GM18868 (cell line): ENCODE data around the gene ARHGAP6.
"Not testable (repeated sequence)": the region's sequence is repeated elsewhere in the genome, so short reads cannot be mapped to it uniquely, and the experiment has no call there.

ENCODE experiments used
- ATAC-seq: cut with Tn5 transposase; IDR thresholded peaks from one replicate; pipeline ENCODE4 v1.9.1; 2021; ENCODE audit warnings: mild to moderate bottlenecking, moderate library complexity; ENCODE audit not compliant: unreplicated experiment

Gene ARHGAP6

DNA sequence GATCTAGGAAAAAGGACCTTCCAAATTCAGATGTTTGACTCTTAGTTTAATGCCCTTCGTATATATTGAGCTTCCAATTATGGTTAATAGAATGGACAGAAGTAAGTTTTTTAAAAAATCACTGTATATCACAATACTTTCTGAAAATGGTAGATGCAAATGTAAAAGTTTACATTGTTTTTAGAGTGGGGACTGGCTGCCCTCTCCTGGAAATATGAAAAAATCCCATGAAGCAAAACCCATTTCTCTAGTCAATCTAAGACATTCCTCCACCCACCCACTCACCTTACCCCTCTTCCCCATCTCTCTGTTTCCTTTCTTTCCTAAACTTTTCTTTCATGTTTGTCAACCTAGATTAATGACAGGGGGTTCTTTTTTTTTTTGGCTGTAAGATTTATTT lies 134.5 kb downstream of the ARHGAP6 start:
- ATAC-seq: no peak

DNA sequence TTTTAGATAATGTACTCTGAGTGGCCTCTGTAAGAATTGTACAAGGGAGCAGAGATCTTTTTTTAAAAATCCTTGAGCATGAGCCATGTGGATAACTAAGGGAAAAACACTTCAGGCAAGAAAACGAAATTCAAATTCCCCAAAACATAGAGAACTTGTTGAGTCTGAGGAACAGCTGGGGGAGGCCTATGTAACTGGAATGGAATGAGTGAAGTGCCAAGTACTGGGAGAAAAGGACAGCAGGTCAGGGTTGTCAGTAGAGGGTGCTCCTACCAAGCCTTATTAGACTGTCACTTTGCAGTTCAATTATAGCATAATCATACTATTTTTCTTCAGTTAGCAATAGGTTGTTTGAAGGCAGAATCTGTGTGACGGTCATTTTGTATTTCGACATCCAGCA lies 135.1 kb downstream of the ARHGAP6 start:
- ATAC-seq: no peak

DNA sequence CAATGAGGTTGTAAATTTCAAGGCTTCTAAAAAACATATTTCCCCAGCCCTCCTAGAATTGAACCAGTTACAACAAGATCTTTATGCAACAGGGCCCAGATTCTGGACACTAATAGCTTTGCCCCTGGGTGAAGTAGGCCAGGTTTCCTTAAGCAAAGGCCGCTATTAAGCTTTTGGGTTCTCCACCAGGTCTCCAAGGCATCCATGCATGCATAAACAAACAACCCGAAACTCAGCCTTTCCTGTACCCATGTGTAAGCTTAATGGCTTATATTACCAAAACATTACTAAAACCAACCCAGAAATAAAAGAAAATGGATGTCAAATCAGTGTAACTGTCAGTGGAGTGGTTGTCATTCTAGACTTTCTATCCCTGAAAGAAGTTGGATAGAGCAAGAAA lies 137.1 kb downstream of the ARHGAP6 start:
- no peak for ATAC-seq

DNA sequence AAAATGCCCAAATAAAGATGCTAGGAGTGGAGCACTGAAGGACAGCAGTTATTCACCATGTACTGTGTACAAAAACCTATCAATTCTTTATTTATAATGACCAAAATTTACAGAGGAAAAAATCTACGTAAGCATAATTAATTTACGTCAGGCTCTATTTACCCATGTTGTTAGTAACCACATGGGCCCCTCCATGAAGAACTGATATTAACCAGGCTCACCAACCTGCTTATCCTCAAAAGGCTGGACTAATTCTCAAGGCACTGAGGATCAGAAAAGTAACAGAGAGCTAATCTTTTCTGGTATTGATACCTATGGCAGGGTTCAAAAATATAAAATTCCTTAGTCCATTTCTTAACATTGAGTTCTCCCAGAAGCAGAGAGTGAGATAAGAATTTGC lies 140.0 kb downstream of the ARHGAP6 start:
- ATAC-seq: no peak

DNA sequence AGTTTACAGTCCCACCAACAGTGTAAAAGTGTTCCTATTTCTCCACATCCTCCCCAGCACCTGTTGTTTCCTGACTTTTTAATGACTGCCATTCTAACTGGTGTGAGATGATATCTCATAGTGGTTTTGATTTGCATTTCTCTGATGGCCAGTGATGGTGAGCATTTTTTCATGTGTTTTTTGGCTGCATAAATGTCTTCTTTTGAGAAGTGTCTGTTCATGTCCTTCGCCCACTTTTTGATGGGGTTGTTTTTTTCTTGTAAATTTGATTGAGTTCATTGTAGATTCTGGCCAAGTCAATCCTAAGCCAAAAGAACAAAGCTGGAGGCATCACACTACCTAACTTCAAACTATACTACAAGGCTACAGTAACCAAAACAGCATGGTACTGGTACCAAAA lies 146.5 kb downstream of the ARHGAP6 start:
- ATAC-seq: not testable (repeated sequence)

DNA sequence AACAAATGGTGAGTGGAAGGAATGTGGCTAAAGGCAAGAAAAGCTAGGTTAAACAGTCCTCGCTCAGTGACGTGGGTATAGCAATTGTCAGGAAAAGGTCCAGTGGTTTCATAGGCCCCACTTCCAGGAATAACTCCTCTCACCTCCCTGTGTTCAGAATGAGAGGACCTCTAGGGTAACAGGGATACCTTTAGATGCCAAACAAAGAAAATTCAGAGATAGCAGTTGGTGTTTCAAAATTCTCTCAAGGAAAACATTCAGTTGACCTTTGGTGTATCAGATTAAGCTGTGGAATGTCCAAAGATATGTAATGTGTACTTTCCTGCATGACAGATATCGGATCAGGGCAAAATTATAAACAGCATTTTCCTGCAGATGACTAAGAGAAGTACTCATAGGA lies 155.9 kb downstream of the ARHGAP6 start:
- ATAC-seq: no peak

DNA sequence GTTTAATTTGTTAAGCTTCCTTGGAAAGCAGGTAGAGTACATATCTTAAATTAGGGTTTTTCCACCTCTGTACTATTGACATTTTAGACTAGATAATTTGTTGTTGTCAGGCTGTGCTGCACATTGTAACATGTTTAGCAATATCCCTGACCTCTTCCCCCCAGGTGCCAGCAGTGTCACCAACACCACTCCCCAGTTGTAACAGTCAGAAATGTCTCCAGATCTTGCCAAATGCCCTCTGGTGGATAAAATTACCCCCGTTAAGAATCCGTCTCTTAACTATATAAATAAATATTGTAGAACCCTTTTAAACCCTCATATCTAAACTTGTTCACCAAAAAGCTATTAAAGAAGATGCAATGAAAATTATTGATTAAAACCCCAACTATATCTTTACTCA lies 161.5 kb downstream of the ARHGAP6 start:
- ATAC-seq: no peak

DNA sequence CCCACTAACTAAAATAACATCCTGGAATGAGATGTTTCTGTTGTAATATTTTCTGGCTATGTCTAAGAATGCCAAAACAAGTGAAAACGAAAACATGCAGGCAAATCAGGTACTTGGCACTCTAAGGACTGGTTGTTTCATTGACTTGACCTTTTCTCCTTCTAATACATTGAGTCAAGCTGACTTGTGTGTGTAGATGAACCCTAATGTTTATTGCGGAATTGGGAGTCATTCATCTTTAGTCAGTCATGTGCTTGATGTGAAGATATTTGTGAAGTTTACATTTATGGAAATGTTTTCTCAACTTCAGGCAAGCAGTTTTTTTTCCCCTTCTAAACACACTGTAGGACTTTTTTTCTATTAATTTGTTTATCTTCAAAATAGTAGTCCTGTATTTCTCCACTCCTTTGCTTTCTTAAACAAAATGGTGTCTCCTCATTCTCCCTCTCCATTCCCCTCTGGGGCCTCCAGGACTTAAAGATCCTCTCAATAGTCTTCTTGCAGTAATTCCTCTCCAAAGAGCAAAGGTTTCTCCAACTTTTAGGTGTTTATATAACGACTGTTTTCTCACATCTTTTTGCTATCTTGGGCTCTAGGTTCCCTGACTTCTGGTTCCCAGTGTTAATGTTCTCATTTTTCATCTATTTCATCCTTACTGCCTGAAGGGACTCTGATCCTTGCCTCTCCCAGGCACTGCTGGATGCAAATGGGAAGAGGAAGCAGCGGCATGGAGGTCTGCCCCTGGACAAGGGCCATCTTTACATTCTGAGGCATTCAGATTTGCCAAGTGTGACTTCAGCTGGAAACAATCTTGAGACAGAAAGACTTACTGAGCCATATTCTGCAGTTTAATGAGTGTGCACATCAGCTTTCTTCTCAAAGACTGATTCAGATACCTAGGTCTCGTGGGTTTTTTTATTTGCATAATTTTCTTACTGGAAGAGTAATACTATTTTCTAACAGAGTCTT lies 166.4 kb downstream of the ARHGAP6 start:
- no peak for ATAC-seq

DNA sequence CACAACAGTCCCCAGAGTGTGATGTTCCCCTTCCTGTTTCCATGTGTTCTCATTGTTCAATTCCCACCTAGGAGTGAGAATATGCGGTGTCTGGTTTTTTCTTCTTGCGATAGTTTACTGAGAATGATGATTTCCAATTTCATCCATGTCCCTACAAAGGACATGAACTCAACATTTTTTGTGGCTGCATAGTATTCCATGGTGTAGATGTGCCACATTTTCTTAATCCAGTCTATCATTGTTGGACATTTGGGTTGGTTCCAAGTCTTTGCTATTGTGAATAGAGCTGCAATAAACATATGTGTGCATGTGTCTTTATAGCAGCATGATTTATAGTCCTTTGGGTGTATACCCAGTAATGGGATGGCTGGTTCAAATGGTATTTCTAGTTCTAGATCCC lies 174.3 kb downstream of the ARHGAP6 start:
- not testable (repeated sequence) for ATAC-seq

DNA sequence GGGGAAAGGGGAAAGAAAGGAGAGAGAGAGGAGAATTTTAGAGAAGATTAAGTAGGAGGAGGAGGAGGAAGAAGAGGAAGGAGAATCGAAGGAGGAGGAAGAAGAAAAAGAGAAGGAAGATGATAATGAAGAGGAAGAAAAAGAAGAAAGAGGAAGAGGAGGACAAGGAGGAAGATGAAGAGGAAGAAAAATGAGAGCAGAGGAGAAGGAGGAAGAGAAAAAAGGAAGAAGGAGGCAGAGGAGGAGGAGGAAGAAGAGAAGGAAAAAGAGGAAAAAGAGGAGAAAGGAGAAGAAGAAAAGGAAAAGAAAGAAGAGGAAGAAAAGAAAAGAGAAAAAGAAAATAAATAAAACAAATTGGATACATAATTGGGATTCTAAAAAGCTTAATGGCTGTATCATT lies 181.4 kb downstream of the ARHGAP6 start:
- ATAC-seq: no peak

DNA sequence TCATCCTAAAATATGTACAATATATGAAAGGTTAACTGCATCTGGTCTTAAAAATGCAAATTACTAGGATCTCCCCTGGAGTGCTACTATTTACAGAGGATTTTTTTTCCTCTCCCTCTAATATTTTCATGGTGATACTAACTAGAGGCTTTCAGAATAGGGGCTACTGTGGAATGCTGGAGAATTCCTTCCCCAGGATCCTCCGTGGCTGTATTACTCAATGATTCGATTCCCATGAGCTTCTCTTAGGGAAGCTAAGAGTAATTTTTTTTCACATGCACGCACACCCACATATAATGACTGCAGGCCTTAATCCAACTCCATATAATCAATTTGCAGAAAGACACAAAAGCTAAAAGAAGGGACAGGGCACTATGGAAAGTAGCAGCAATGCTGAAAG lies 184.7 kb downstream of the ARHGAP6 start:
- no peak for ATAC-seq

DNA sequence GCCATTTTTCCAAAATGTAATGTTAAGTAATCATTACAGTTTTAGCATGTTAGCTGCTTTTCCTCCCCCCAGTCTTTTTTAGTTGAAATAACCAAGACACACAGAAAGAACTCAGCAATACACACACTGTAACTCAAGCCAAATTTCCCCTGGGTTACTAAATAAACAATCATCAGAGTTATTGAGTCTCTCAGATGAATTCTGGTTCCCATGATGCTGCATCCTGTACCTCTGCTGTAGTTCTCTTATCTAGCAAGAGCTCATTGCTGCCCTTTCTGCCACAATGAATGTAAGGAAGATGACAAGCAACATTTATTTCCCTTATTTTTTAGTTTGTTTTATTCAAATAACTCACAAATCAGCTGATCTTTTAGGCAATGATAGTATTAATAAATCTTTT lies 185.1 kb downstream of the ARHGAP6 start:
- ATAC-seq: no peak

DNA sequence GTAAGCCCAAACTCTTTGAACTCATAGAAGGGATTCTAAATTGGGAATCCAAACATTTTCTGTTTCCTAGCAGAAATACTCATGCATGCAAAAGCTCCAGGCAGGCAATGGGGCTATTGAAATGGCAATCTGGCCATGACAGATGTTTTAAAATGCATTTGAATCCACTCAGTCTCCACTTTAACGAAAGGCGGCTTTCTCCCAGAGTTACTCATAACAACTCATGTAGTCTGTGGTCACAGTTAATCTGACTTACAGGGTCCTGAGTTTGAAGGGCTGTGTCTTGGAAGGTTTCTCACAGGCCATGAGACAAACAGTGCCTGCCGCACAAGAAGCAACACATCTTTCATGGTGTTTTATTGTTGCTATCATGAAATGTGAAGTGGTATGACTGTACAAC lies 186.8 kb downstream of the ARHGAP6 start:
- no peak for ATAC-seq

DNA sequence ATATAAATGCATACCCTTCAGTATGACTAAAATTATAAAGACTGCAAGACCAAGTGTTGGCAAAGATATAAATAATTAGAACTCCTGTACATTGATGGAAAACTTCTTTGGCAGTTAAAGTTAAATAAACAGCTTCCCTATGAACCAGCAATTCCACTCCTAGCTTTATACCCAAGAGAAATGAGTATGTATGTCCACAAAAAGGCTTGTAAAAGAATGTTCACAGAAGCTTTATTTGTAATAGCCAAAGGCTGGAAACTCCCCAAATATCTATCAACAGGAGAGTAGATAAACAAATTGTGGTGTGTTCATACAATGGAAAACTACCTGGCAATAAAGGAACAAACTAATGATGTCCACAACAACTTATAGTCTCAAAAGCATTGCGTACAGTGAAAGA lies 187.7 kb downstream of the ARHGAP6 start:
- ATAC-seq: no peak

DNA sequence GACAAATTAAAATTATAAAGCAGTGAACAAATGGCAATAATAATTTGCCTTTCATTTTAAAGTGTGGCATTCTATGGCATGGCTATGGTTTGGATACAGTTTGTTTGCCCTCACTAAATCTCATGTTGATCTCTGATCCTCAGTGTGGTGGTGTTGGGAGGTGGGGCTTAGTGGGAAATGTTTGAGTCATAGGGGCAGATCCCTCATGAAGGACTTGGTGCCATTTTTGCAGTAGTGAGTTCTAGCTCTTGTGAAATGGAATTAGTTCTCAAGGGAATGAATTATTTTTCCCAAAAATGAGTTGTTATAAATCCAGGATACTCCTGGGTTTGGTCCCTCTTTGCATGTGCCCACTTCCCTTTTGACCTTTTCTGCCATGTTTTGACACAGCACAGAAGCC lies 191.1 kb downstream of the ARHGAP6 start:
- ATAC-seq: no peak

DNA sequence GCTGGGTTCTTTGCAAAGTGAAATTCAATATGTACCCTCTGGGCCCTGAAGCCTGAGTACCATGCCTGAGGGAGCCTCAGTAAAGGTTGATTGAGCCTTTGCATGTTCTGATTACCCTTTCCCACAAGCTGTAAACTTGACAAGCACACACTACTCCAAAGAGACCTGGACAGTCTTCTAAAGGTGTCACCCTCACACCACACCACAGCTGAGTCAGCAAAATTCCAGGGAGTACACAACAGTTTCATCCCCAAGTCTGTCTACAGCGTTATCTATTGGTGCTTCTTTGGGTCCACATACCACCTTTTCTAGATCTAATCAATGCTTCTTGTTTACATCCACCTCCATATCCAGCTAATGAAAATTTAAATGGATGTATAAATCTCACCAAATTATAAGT lies 191.7 kb downstream of the ARHGAP6 start:
- ATAC-seq: no peak

DNA sequence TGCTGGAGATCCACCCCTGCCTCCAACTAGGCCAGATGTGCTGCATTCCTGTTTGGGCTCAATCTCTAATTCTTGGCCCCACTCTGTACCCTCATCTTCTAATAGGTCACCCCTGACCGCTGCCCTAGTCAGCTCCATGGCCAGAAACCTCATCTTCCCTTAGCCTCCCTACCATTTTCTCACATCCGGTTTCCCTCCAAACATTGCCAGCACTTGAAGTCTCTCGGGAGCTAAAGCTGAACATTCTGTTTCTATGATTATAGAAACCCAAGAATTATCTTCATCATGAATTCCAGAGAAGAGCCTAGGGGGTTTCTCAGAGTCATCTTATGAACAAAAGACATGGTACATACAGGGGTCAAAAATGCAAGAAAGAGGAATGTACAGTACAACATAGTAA lies 192.8 kb downstream of the ARHGAP6 start:
- ATAC-seq: no peak

DNA sequence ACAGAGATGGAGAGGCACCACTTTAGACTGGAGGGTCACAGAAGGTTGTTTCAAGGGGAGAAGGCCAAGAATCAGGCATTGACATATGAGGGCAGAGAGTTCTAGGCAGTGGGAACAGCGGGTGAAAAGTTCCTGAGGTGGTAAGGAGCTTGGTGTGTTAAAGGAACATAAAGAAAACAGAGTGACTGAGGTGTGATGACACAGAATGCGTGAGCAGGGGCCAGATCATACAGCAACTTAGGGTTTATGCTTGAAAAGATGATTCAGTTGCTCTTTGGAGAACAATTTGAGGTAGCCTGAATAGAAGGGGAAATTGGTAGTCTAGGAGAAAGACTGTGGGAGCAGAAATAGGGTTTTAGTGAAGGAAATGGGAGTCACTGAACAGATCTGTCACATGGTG lies 193.3 kb downstream of the ARHGAP6 start:
- no peak for ATAC-seq

DNA sequence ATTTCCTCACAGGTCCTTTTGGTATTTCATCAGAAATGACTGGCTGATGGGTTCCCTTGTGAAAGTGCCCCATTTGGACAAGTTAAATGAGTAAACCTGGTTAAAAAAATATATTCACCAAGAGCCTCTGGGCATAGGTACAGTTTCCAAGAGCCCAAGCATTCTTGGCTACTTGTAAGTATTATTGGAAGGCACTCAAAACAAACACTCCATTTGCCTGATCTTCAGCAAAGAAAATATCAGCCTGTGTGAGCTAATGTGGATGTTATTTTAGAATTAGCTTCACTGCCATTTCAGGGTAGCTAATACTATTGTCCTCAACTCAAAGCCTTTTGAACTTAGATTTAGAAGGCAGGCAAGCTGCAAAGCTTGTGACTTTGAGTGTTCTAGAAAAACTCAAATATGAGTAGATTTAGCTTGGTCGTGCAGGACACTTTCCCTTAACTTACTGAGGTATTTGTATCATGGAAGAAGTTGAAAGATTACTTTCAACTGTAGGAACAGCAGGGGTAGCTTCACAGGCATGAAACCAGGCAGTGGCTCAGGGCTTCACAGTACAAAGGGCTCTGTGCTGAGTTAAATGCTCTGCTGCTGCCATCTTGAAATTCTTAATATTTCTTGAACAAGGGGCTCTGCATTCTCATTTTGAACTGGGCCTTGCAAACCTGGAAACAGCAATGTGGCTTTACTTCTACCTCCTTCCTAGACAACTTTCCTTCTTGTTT lies 195.3 kb downstream of the ARHGAP6 start:
- ATAC-seq: no peak

DNA sequence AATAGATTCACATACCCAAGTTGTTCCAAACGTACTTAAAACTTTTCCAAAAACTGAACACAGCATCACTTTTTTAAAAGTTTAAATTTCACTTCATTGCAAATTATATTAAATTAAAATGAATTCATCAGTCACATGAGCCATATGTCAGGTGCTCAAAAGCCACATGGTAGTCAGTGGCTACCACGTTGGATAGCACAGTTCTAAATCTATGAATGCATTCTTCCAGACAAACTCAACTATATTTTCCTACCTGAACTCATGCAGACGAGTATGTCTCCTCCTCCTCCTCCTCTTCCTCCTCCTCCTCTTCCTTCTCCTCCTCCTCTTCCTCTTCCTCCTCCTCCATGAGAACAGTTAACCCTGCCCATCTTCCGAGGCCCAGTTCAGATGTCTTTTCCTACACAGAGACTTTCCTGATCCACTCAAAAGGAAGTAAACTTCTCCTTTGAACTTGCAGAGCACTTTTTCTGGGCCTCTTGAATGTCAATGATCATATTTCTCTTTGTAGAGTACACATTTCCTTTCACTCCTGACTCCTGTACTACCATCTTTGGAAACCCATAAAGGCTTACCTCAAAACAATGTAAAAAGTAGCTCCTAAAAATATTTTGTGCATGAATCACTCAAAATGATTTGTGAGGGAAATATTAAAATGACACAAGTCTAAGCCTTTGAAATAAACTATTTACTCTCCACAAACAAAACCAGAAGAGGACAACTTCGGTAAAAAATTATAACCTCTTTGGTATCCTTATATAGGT lies 199.9 kb downstream of the ARHGAP6 start:
- no peak for ATAC-seq

DNA sequence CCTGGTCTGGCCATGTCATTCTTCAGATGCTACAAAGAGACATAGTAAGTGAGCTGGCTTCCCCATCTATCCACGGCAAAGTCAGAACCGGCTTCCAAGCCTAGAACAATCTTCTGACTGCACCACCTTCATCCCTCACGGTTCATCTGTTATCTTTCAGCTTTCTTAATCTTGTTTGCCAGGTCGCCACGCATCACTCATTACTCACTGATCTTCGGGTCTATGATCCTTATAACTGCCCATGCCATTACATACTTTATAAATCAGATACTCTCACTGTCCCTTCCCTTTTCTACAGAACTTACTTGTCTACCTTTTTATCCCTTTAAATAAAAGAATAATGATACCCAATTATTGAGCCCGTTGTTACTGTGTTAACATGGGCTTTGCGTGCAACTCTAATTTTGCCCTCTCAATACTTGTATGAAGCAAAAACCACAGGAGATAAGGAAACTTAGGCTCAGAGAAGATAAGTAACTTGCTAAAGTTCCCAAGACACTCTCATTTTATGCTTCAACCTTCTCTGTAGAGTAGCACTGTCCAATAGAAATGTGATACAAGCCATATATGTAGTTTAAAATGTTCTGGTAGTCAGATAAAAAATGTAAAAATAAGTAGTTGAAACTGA lies 200.8 kb downstream of the ARHGAP6 start:
- ATAC-seq: no peak
